ENCODE results near the gene RARA. TPM values are rescaled to one million over a fixed set of nuclear protein-coding genes. Genes with fewer than 3 reads are reported as not detected.
A peak's percentile ranks its signal among the peaks of the same experiment; 100 is the strongest.

Gene RARA
- total and polyA plus RNA-seq, 2 experiments from 2014 or later: 7.4 to 15.9 TPM

DNA sequence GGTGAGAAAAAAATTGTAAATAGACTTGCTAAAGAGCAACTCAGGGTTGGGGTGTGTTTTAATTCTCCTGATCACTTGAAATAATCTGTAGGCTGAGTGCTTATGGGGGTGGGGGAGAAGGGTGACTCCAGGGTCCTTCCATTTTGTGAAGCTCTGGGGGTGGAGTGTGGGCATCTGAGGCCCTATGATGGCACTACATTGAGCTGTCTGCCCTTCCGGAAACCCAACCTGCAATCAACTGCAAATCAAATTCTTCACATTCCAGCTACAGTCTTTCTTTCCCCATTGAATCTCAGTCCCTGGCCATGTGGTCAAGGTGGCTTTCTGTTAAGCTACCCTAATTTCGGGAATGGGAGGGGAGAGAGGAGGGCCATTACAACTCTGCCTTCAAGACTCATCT, 27.3 kb upstream of the RARA start:
- no peaks in the 10 kb centered on the region for H3K27me3 ChIP-seq (ENCODE audit: insufficient read depth)
- H3F3A ChIP-seq (replicated peaks; ENCODE audit: low read depth): peaks cover 3% of the 10 kb centered on the region; the same call in 1 of the 2 replicates
- H2AFZ ChIP-seq: no peak overlapping the region
- H3K4me2 ChIP-seq: peak overlapping the region; percentile 48; the same call in 1 of the 2 replicates
- no peaks in the 10 kb centered on the region for H3K79me2 ChIP-seq (replicated peaks; ENCODE audit: insufficient read depth)
- H3K36me3 ChIP-seq (ENCODE audit: insufficient read depth): peaks cover 12% of the 10 kb centered on the region
- no peak overlapping the region for H3K4me3 ChIP-seq
- peak overlapping the region; percentile 91 for H3K27ac ChIP-seq (ENCODE audit: low read depth)
- H4K20me1 ChIP-seq (replicated peaks; ENCODE audit: insufficient read depth): no peaks in the 10 kb centered on the region
- Mint-ChIP-seq H3K9me3 (no peaks in the 10 kb centered on the region), H3K27me3 (ENCODE audit: insufficient read depth, low read depth, poor library complexity) (peaks cover 2% of the 10 kb centered on the region), H3K36me3 (ENCODE audit: low read depth) (peaks cover 35% of the 10 kb centered on the region), H3K4me3 (no peak overlapping the region), H3K27ac (peak overlapping the region; percentile 94), H3K4me1 (peaks cover 25% of the 10 kb centered on the region)
- peak; percentile 93 for DNase-seq (ENCODE audit: low spot score)
- peaks cover 17% of the 10 kb centered on the region for H3K4me1 ChIP-seq (ENCODE audit: insufficient read depth)
- no peaks in the 10 kb centered on the region for H3K9me2 ChIP-seq (ENCODE audit: insufficient read depth)
- peak; percentile 95 for ATAC-seq
- no peak for TF ChIP-seq POLR2AphosphoS5 (IDR thresholded peaks at IDR 0.05; ENCODE audit: low read depth)
- TF ChIP-seq, protein P1, sequence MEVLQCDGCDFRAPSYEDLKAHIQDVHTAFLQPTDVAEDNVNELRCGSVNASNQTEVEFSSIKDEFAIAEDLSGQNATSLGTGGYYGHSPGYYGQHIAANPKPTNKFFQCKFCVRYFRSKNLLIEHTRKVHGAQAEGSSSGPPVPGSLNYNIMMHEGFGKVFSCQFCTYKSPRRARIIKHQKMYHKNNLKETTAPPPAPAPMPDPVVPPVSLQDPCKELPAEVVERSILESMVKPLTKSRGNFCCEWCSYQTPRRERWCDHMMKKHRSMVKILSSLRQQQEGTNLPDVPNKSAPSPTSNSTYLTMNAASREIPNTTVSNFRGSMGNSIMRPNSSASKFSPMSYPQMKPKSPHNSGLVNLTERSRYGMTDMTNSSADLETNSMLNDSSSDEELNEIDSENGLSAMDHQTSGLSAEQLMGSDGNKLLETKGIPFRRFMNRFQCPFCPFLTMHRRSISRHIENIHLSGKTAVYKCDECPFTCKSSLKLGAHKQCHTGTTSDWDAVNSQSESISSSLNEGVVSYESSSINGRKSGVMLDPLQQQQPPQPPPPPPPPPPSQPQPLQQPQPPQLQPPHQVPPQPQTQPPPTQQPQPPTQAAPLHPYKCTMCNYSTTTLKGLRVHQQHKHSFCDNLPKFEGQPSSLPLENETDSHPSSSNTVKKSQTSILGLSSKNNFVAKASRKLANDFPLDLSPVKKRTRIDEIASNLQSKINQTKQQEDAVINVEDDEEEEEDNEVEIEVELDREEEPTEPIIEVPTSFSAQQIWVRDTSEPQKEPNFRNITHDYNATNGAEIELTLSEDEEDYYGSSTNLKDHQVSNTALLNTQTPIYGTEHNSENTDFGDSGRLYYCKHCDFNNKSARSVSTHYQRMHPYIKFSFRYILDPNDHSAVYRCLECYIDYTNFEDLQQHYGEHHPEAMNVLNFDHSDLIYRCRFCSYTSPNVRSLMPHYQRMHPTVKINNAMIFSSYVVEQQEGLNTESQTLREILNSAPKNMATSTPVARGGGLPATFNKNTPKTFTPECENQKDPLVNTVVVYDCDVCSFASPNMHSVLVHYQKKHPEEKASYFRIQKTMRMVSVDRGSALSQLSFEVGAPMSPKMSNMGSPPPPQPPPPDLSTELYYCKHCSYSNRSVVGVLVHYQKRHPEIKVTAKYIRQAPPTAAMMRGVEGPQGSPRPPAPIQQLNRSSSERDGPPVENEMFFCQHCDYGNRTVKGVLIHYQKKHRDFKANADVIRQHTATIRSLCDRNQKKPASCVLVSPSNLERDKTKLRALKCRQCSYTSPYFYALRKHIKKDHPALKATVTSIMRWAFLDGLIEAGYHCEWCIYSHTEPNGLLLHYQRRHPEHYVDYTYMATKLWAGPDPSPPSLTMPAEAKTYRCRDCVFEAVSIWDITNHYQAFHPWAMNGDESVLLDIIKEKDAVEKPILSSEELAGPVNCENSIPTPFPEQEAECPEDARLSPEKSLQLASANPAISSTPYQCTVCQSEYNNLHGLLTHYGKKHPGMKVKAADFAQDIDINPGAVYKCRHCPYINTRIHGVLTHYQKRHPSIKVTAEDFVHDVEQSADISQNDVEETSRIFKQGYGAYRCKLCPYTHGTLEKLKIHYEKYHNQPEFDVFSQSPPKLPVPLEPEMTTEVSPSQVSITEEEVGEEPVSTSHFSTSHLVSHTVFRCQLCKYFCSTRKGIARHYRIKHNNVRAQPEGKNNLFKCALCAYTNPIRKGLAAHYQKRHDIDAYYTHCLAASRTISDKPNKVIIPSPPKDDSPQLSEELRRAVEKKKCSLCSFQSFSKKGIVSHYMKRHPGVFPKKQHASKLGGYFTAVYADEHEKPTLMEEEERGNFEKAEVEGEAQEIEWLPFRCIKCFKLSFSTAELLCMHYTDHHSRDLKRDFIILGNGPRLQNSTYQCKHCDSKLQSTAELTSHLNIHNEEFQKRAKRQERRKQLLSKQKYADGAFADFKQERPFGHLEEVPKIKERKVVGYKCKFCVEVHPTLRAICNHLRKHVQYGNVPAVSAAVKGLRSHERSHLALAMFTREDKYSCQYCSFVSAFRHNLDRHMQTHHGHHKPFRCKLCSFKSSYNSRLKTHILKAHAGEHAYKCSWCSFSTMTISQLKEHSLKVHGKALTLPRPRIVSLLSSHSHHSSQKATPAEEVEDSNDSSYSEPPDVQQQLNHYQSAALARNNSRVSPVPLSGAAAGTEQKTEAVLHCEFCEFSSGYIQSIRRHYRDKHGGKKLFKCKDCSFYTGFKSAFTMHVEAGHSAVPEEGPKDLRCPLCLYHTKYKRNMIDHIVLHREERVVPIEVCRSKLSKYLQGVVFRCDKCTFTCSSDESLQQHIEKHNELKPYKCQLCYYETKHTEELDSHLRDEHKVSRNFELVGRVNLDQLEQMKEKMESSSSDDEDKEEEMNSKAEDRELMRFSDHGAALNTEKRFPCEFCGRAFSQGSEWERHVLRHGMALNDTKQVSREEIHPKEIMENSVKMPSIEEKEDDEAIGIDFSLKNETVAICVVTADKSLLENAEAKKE (CRISPR knock-in tag; IDR thresholded peaks at IDR 0.05): 0 out of 2 replicates have a peak, but pooled peaks have one; percentile 5

DNA sequence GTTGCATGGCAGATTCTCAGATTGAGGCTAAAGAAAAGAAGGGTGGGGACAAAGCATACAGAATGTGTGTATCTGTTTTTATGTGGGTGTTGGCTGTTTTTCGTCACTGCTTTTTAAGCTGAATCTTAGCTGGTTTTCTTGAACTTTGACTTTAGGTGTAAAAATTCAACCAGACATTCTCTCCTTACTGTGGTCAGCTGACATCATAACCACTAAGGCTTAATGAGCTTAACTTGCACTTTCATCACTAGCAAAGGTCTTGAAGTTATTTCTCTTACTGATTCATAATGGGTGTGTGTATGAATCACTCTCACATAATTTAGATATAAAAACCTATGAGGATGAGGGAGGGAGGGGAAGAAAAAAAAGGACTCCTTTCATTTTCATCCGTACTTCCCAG, 25.3 kb upstream of the RARA start:
- Histone ChIP-seq H3K79me2 (replicated peaks; ENCODE audit: insufficient read depth) (peaks cover 8% of the 10 kb centered on the region), H3K4me2 (no peak overlapping the region), H2AFZ (no peak overlapping the region), H3K27me3 (ENCODE audit: insufficient read depth) (no peaks in the 10 kb centered on the region), H3K4me1 (ENCODE audit: insufficient read depth) (peaks cover 17% of the 10 kb centered on the region), H3K36me3 (ENCODE audit: insufficient read depth) (peaks cover 5% of the 10 kb centered on the region), H3K27ac (ENCODE audit: low read depth) (no peak overlapping the region), H3F3A (replicated peaks; ENCODE audit: low read depth) (peaks cover 3% of the 10 kb centered on the region; the same call in 1 of the 2 replicates), H3K9me2 (ENCODE audit: insufficient read depth) (no peaks in the 10 kb centered on the region), H4K20me1 (replicated peaks; ENCODE audit: insufficient read depth) (0 out of 2 replicates have a peak, but pooled peaks cover 2% of the 10 kb centered on the region), H3K4me3 (no peak overlapping the region)
- Mint-ChIP-seq H3K27me3 (ENCODE audit: insufficient read depth, low read depth, poor library complexity) (peaks cover 12% of the 10 kb centered on the region), H3K4me3 (no peak overlapping the region), H3K27ac (no peak overlapping the region), H3K9me3 (peaks cover 5% of the 10 kb centered on the region; the same call in 2 of the 3 replicates), H3K36me3 (ENCODE audit: low read depth) (peaks cover 25% of the 10 kb centered on the region), H3K4me1 (peaks cover 25% of the 10 kb centered on the region)
- ATAC-seq: no peak
- no peak for TF ChIP-seq ZNF331 (CRISPR knock-in tag; IDR thresholded peaks at IDR 0.05; ENCODE audit: low read depth)
- TF ChIP-seq POLR2AphosphoS5 (IDR thresholded peaks at IDR 0.05; ENCODE audit: low read depth): no peak
- TF ChIP-seq CREB1 (CRISPR knock-in tag; IDR thresholded peaks at IDR 0.05; ENCODE audit: low read depth): no peak
- no peak for TF ChIP-seq NANOG (IDR thresholded peaks at IDR 0.05; ENCODE audit: borderline replicate concordance)
- TF ChIP-seq EZH2 (IDR thresholded peaks at IDR 0.05; ENCODE audit: low read depth, unreplicated experiment): no peak
- no peak for DNase-seq (ENCODE audit: low spot score)
